ENCODE data around the gene RGS6. TPM values are rescaled to one million over a fixed set of nuclear protein-coding genes. Genes with fewer than 3 reads are reported as not detected.

The RGS6 gene
- polyA plus RNA-seq, 3 donors, result not detected

DNA sequence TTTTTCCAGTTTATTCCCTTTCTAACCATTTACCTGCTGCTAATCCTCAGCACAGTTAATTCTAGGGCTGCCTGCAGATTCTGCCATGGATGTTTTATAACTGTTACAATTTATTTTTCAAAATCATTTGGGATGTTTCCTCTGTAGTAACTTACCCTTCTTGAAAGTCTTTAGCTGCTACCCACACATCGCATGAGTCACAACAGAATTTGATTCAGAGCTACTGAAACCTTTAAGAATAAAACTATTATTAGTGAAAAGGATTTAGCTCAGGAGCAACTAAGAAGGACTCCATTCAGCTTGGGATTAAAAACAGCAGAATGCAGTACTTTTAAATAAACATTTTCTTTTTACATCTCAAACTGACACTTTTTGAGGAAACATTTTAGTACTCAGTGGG, 41.7 kb upstream of the RGS6 start:
- Histone ChIP-seq H3K4me2 (replicated peaks; ENCODE audit: extremely low read depth, low read length, poor library complexity, severe bottlenecking) (no peak overlapping the region), H2AFZ (ENCODE audit: insufficient read depth, low read depth, low read length, poor library complexity, severe bottlenecking) (no peak overlapping the region), H4K20me1 (ENCODE audit: insufficient read depth, low read length) (no peaks in the 10 kb centered on the region), H3K27me3 (ENCODE audit: control insufficient read depth in 2 of 2, insufficient read depth in 2 of 2, low read length in 2 of 2) (no peaks in the 10 kb centered on the region), H3K36me3 (replicated peaks in 1 of 2; ENCODE audit: control insufficient read depth in 1 of 2, insufficient read depth in 2 of 2, low read length in 2 of 2) (no peaks in the 10 kb centered on the region), H3K4me3 (replicated peaks in 1 of 3; ENCODE audit: low read depth in 2 of 3, low read length in 3 of 3) (no peak overlapping the region), H3K27ac (ENCODE audit: low read depth in 1 of 2, low read length in 2 of 2) (no peak overlapping the region), H3K79me2 (ENCODE audit: insufficient read depth, low read length) (no peaks in the 10 kb centered on the region), H3K9me3 (replicated peaks in 1 of 2; ENCODE audit: control insufficient read depth in 1 of 2, insufficient read depth in 1 of 2, low read length in 2 of 2) (peaks cover 8 to 17% of the 10 kb centered on the region in 2 donors), H3K9ac (ENCODE audit: insufficient read depth, low read length, poor library complexity, severe bottlenecking) (no peak overlapping the region), H3K4me1 (ENCODE audit: control insufficient read depth in 1 of 2, insufficient read depth in 2 of 2, low read length in 2 of 2) (no peaks in the 10 kb centered on the region)
- DNase-seq, result no peak
- H3K27me3 Mint-ChIP-seq (ENCODE audit: low read depth in 3 of 3), result peaks cover 0 to 3% (median 0%) of the 10 kb centered on the region in 3 donors
- H3K4me3 Mint-ChIP-seq, result no peak overlapping the region
- H3K27ac Mint-ChIP-seq, result no peak overlapping the region
- TF ChIP-seq, protein P1, sequence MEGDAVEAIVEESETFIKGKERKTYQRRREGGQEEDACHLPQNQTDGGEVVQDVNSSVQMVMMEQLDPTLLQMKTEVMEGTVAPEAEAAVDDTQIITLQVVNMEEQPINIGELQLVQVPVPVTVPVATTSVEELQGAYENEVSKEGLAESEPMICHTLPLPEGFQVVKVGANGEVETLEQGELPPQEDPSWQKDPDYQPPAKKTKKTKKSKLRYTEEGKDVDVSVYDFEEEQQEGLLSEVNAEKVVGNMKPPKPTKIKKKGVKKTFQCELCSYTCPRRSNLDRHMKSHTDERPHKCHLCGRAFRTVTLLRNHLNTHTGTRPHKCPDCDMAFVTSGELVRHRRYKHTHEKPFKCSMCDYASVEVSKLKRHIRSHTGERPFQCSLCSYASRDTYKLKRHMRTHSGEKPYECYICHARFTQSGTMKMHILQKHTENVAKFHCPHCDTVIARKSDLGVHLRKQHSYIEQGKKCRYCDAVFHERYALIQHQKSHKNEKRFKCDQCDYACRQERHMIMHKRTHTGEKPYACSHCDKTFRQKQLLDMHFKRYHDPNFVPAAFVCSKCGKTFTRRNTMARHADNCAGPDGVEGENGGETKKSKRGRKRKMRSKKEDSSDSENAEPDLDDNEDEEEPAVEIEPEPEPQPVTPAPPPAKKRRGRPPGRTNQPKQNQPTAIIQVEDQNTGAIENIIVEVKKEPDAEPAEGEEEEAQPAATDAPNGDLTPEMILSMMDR (IDR thresholded peaks at IDR 0.05), result no peak
- intact Hi-C loops (cut with micrococcal nuclease), result no loop called here
- WGBS (ENCODE audit: insufficient coverage), result no CpG with 5 or more reads among the region's 1 CpG
- H3K9me3 Mint-ChIP-seq, result peaks cover 14 to 25% (median 17%) of the 10 kb centered on the region in 7 donors
- no peaks in the 10 kb centered on the region for H3K4me1 Mint-ChIP-seq
- no peaks in the 10 kb centered on the region for H3K36me3 Mint-ChIP-seq

DNA sequence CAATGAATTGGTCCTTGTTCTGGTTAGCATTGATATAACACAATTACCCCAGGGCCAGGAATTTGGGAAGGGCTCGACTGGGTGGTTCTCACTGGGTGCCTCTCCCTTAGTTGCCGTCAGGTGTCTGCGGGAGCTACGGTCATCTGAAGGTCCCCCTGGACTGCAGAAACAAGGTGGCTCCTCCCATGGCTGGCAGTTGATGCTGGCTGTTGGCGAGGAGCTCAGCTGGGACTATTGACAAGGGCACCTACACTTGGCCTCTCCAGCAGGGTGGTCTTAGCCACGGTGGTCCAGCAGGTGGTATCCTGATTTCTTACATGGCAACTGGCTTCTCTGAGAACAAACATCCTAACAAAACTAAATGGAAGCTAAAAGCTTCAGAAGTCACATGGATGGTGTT, 41.0 kb upstream of the RGS6 start:
- Histone ChIP-seq H3K27ac (ENCODE audit: low read depth in 1 of 2, low read length in 2 of 2) (no peak overlapping the region), H3K79me2 (ENCODE audit: insufficient read depth, low read length) (no peaks in the 10 kb centered on the region), H3K9me3 (replicated peaks in 1 of 2; ENCODE audit: control insufficient read depth in 1 of 2, insufficient read depth in 1 of 2, low read length in 2 of 2) (peaks cover 8 to 17% of the 10 kb centered on the region in 2 donors), H2AFZ (ENCODE audit: insufficient read depth, low read depth, low read length, poor library complexity, severe bottlenecking) (no peak overlapping the region), H3K36me3 (replicated peaks in 1 of 2; ENCODE audit: control insufficient read depth in 1 of 2, insufficient read depth in 2 of 2, low read length in 2 of 2) (no peaks in the 10 kb centered on the region), H3K4me1 (ENCODE audit: control insufficient read depth in 1 of 2, insufficient read depth in 2 of 2, low read length in 2 of 2) (no peaks in the 10 kb centered on the region), H3K27me3 (ENCODE audit: control insufficient read depth in 2 of 2, insufficient read depth in 2 of 2, low read length in 2 of 2) (no peaks in the 10 kb centered on the region), H3K9ac (ENCODE audit: insufficient read depth, low read length, poor library complexity, severe bottlenecking) (no peak overlapping the region), H3K4me3 (replicated peaks in 1 of 3; ENCODE audit: low read depth in 2 of 3, low read length in 3 of 3) (no peak overlapping the region), H3K4me2 (replicated peaks; ENCODE audit: extremely low read depth, low read length, poor library complexity, severe bottlenecking) (no peak overlapping the region), H4K20me1 (ENCODE audit: insufficient read depth, low read length) (no peaks in the 10 kb centered on the region)
- DNase-seq, result no peak
- H3K27me3 Mint-ChIP-seq (ENCODE audit: low read depth in 3 of 3), result peaks cover 0 to 3% (median 0%) of the 10 kb centered on the region in 3 donors
- WGBS (ENCODE audit: insufficient coverage), result 97% methylated on average over 5 of the region's 6 CpGs
- no peaks in the 10 kb centered on the region for H3K4me1 Mint-ChIP-seq
- intact Hi-C loops (cut with micrococcal nuclease), result no loop called here
- H3K9me3 Mint-ChIP-seq, result peaks cover 13 to 25% (median 15%) of the 10 kb centered on the region in 7 donors
- H3K27ac Mint-ChIP-seq, result no peak overlapping the region
- TF ChIP-seq, protein P1 (IDR thresholded peaks at IDR 0.05), result no peak
- H3K36me3 Mint-ChIP-seq, result no peaks in the 10 kb centered on the region
- H3K4me3 Mint-ChIP-seq, result no peak overlapping the region
